ENCODE measurements around the gene ARL14EPL.

Gene ARL14EPL

GRCh38 chr5:116025866-116026265 is 6.4 kb upstream of the ARL14EPL start:
- DNase-seq (ENCODE audit: low read depth), result no peak
- H3K4me3 ChIP-seq (ENCODE audit: low read length), result no peak overlapping the region
- no peak for TF ChIP-seq CTCF (conservative IDR thresholded peaks at IDR 0.05; ENCODE audit: low read depth, low read length)

GRCh38 chr5:116032991-116033390 is 719 bp downstream of the ARL14EPL start:
- no peak for TF ChIP-seq CTCF (conservative IDR thresholded peaks at IDR 0.05; ENCODE audit: low read depth, low read length)
- DNase-seq (ENCODE audit: low read depth), result no peak

GRCh38 chr5:116035123-116035522 is 2.9 kb downstream of the ARL14EPL start:
- no peak for DNase-seq (ENCODE audit: low read depth)
- no peak for TF ChIP-seq CTCF (conservative IDR thresholded peaks at IDR 0.05; ENCODE audit: low read depth, low read length)
- H3K4me3 ChIP-seq (ENCODE audit: low read length), result no peak overlapping the region

More at GRCh38 chr5:116032991-116033390, 719 bp downstream of the ARL14EPL start:
- H3K4me3 ChIP-seq (ENCODE audit: low read length), result no peak overlapping the region

GRCh38 chr5:116037236-116037822 is 5.1 kb downstream of the ARL14EPL start:
- peak; percentile 20 for TF ChIP-seq CTCF (conservative IDR thresholded peaks at IDR 0.05; ENCODE audit: low read depth, low read length)
- DNase-seq (ENCODE audit: low read depth), result no peak
- H3K4me3 ChIP-seq (ENCODE audit: low read length), result no peak overlapping the region

- no peak overlapping the region for H3K4me3 ChIP-seq (ENCODE audit: low read length)
- no peak for DNase-seq (ENCODE audit: low read depth)
- no peak for TF ChIP-seq CTCF (conservative IDR thresholded peaks at IDR 0.05; ENCODE audit: low read depth, low read length)
Measured at GRCh38 chr5:116038817-116039216, 6.5 kb downstream of the ARL14EPL start.

- no peak for TF ChIP-seq CTCF (conservative IDR thresholded peaks at IDR 0.05; ENCODE audit: low read depth, low read length)
- no peak for DNase-seq (ENCODE audit: low read depth)
- H3K4me3 ChIP-seq (ENCODE audit: low read length), result no peak overlapping the region
Measured at GRCh38 chr5:116042375-116042774, 10.1 kb downstream of the ARL14EPL start.

GRCh38 chr5:116044073-116044472 is 11.8 kb downstream of the ARL14EPL start:
- DNase-seq (ENCODE audit: low read depth), result no peak
- no peak for TF ChIP-seq CTCF (conservative IDR thresholded peaks at IDR 0.05; ENCODE audit: low read depth, low read length)
- no peak overlapping the region for H3K4me3 ChIP-seq (ENCODE audit: low read length)
